ENCODE data around the gene ITLN1. TPM values are rescaled to one million over a fixed set of nuclear protein-coding genes. Genes with fewer than 3 reads are reported as not detected.

The ITLN1 gene
- polyA plus RNA-seq, 1 donor (not counting 4 experiments of a cell fraction or from before 2014, with no cell fraction given) = not detected

- no peak overlapping the region for H3K27ac ChIP-seq (ENCODE audit: control insufficient read depth, insufficient read depth, low read length)
- H4K20me1 ChIP-seq (ENCODE audit: control insufficient read depth, extremely low read depth, insufficient read depth, low read length) = no peaks in the 10 kb centered on the region
- H3K9me3 ChIP-seq (ENCODE audit: control insufficient read depth, low read depth, low read length) = no peaks in the 10 kb centered on the region
- no peaks in the 10 kb centered on the region for H3K79me2 ChIP-seq (ENCODE audit: control insufficient read depth, insufficient read depth, low read length)
- H3K4me3 ChIP-seq (ENCODE audit: control insufficient read depth in 2 of 3, extremely low read depth in 1 of 3, insufficient read depth in 2 of 3, low read depth in 1 of 3, low read length in 3 of 3) = no peak overlapping the region
- peaks cover 18% of the 10 kb centered on the region for H3K4me1 ChIP-seq (ENCODE audit: control insufficient read depth, extremely low read depth, insufficient read depth, low read length)
- no peak for TF ChIP-seq CTCF (optimal IDR thresholded peaks at IDR 0.05 in 1 of 3, IDR thresholded peaks at IDR 0.05 in 1 of 3, conservative IDR thresholded peaks at IDR 0.05 in 1 of 3; ENCODE audit: extremely low read depth in 1 of 3, insufficient read depth in 2 of 3, low read length in 3 of 3)
- TF ChIP-seq EZH2 (IDR thresholded peaks at IDR 0.05; ENCODE audit: low read length) = no peak
- H3K9ac ChIP-seq (ENCODE audit: control insufficient read depth, extremely low read depth, insufficient read depth, low read length) = no peak overlapping the region
- no peaks in the 10 kb centered on the region for H3K27me3 ChIP-seq (ENCODE audit: control insufficient read depth, extremely low read depth, insufficient read depth, low read length)
- H3K36me3 ChIP-seq (ENCODE audit: control insufficient read depth in 2 of 2, extremely low read depth in 1 of 2, insufficient read depth in 2 of 2, low read length in 2 of 2) = no peaks in the 10 kb centered on the region
- no peak overlapping the region for H2AFZ ChIP-seq (ENCODE audit: control insufficient read depth, low read length)
- no peak overlapping the region for H3K4me2 ChIP-seq (ENCODE audit: control insufficient read depth, extremely low read depth, insufficient read depth, low read depth, low read length)
- dilution Hi-C loops (cut with MboI; ENCODE audit: extremely low pct_ligation_motif_present, low sequenced_read_pairs) = no loop called here
- DNase-seq (ENCODE audit: low read depth, low spot score) = no peak
- FAIRE-seq = no peak
- no peaks in the 10 kb centered on the region for H3K9me1 ChIP-seq (ENCODE audit: control insufficient read depth, extremely low read depth, insufficient read depth, low read length)
Measured at GRCh38 chr1:160829766-160830165, 55.2 kb downstream of the ITLN1 start.

GRCh38 chr1:160827418-160827817, 57.6 kb downstream of the ITLN1 start:
- Histone ChIP-seq H3K4me3 (ENCODE audit: control insufficient read depth in 2 of 3, extremely low read depth in 1 of 3, insufficient read depth in 2 of 3, low read depth in 1 of 3, low read length in 3 of 3) (no peak overlapping the region), H2AFZ (ENCODE audit: control insufficient read depth, low read length) (no peak overlapping the region), H4K20me1 (ENCODE audit: control insufficient read depth, extremely low read depth, insufficient read depth, low read length) (no peaks in the 10 kb centered on the region), H3K36me3 (ENCODE audit: control insufficient read depth in 2 of 2, extremely low read depth in 1 of 2, insufficient read depth in 2 of 2, low read length in 2 of 2) (no peaks in the 10 kb centered on the region), H3K27ac (ENCODE audit: control insufficient read depth, insufficient read depth, low read length) (peak overlapping the region; percentile 44), H3K27me3 (ENCODE audit: control insufficient read depth, extremely low read depth, insufficient read depth, low read length) (no peaks in the 10 kb centered on the region), H3K4me2 (ENCODE audit: control insufficient read depth, extremely low read depth, insufficient read depth, low read depth, low read length) (peak overlapping the region; percentile 47), H3K9ac (ENCODE audit: control insufficient read depth, extremely low read depth, insufficient read depth, low read length) (no peak overlapping the region), H3K4me1 (ENCODE audit: control insufficient read depth, extremely low read depth, insufficient read depth, low read length) (peaks cover 18% of the 10 kb centered on the region), H3K9me3 (ENCODE audit: control insufficient read depth, low read depth, low read length) (no peaks in the 10 kb centered on the region), H3K79me2 (ENCODE audit: control insufficient read depth, insufficient read depth, low read length) (no peaks in the 10 kb centered on the region), H3K9me1 (ENCODE audit: control insufficient read depth, extremely low read depth, insufficient read depth, low read length) (no peaks in the 10 kb centered on the region)
- FAIRE-seq = peak; percentile 20
- TF ChIP-seq EZH2 (IDR thresholded peaks at IDR 0.05; ENCODE audit: low read length) (no peak), CTCF (optimal IDR thresholded peaks at IDR 0.05 in 1 of 3, IDR thresholded peaks at IDR 0.05 in 1 of 3, conservative IDR thresholded peaks at IDR 0.05 in 1 of 3; ENCODE audit: extremely low read depth in 1 of 3, insufficient read depth in 2 of 3, low read length in 3 of 3) (no peak)
- dilution Hi-C loops (cut with MboI; ENCODE audit: extremely low pct_ligation_motif_present, low sequenced_read_pairs) = no loop called here
- DNase-seq (ENCODE audit: low read depth, low spot score) = no peak

All from keratinocyte (primary cell).